T-helper 2 cell treated with Interferon-gamma antibody and Interleukin-4, amounts not matched to agents 5 μg/mL and 100 μg/mL, for 36 hours (primary cell): ENCODE data around the gene TOPAZ1.
"Not testable (repeated sequence)": the region's sequence is repeated elsewhere in the genome, so short reads cannot be mapped to it uniquely, and the experiment has no call there.

Experiments used
- DNase-seq: peaks from one replicate; pipeline ENCODE4 v3.0.0; 2021; ENCODE audit warnings: low spot score
- H3K27ac Mint-ChIP-seq: one replicate; pipeline ENCODE4 v1.8.0; 2021; ENCODE audit warnings: mild to moderate bottlenecking, mixed read lengths
- H3K27me3 Mint-ChIP-seq: one replicate; pipeline ENCODE4 v1.8.0; 2021; ENCODE audit warnings: low read depth, mixed read lengths
- H3K36me3 Mint-ChIP-seq: one replicate; pipeline ENCODE4 v1.8.0; 2021; ENCODE audit warnings: low read depth, mixed read lengths
- H3K4me1 Mint-ChIP-seq: one replicate; pipeline ENCODE4 v1.8.0; 2021; ENCODE audit warnings: low read depth, mixed read lengths
- H3K4me3 Mint-ChIP-seq: one replicate; pipeline ENCODE4 v1.8.0; 2022; ENCODE audit warnings: mild to moderate bottlenecking, moderate library complexity, mixed read lengths
- H3K9me3 Mint-ChIP-seq: one replicate; pipeline ENCODE4 v1.8.0; 2021; ENCODE audit warnings: mixed read lengths

TOPAZ1 gene

DNA sequence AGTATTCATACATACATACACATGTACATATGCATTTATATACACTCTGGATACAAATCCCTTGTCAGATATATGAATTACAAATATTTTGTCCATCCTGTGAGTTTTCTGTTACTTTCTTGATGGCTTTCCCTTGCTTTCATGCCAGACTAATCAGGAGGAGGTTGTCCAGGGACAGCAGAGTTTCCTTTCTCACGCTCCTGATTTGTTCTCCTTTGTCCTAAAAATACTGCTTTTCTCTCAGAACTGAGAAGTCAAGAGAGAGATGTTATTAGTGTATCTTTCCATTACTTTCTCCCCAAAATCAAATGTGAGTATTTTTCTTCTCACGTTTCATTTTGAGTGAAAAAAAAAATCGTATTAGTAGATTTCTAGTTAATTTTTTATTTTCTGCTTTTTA is 84.8 kb downstream of the TOPAZ1 start:
- no peaks in the 10 kb centered on the region for H3K36me3 Mint-ChIP-seq
- H3K4me3 Mint-ChIP-seq, result no peak overlapping the region
- H3K27me3 Mint-ChIP-seq, result peaks cover 22% of the 10 kb centered on the region
- no peak for DNase-seq
- H3K9me3 Mint-ChIP-seq, result peaks cover 4% of the 10 kb centered on the region
- no peaks in the 10 kb centered on the region for H3K4me1 Mint-ChIP-seq
- H3K27ac Mint-ChIP-seq, result no peak overlapping the region

DNA sequence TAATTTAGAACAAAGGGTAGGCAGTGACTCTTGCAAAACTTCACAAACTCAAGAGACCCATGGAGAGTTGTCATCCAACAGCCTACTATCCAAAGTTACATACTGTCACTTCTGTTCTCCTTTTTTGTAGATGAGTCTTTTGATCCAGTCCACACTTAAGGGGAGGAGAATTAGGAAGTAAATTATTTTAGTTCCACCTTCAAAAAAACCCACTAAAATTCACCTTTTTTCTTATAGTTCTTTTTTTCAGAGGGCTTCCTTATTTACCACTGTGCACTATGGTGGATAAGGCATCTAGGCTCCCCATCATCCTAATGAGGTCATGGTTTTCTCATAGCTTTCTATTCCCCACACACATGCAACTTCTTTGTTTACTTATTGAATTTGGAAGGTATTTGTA is 88.3 kb downstream of the TOPAZ1 start:
- Mint-ChIP-seq H3K4me3 (no peak overlapping the region), H3K9me3 (peaks cover 4% of the 10 kb centered on the region), H3K27ac (no peak overlapping the region), H3K36me3 (no peaks in the 10 kb centered on the region), H3K27me3 (peaks cover 30% of the 10 kb centered on the region), H3K4me1 (no peaks in the 10 kb centered on the region)
- no peak for DNase-seq

DNA sequence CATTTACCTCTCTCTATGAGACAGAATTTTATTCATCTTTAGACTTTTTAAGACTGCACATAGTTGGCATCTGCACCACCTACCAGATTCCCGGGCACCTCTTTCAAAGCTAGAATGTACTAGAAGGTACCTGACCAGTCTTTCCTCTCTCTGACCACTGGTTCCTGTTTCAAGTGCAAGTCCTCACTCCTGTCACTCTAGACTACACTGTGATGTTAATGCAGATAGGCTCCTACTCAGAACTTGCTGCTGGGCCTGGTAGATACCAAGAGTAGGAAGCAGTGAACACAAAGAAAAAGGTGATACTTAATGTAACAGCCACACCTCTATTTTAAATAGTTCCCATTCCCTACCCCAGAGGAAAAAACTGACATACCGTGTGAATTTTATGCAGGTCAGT is 88.8 kb downstream of the TOPAZ1 start:
- no peaks in the 10 kb centered on the region for H3K36me3 Mint-ChIP-seq
- H3K4me1 Mint-ChIP-seq, result no peaks in the 10 kb centered on the region
- no peak overlapping the region for H3K27ac Mint-ChIP-seq
- no peak for DNase-seq
- H3K4me3 Mint-ChIP-seq, result no peak overlapping the region
- H3K9me3 Mint-ChIP-seq, result peaks cover 4% of the 10 kb centered on the region
- H3K27me3 Mint-ChIP-seq, result peaks cover 29% of the 10 kb centered on the region

DNA sequence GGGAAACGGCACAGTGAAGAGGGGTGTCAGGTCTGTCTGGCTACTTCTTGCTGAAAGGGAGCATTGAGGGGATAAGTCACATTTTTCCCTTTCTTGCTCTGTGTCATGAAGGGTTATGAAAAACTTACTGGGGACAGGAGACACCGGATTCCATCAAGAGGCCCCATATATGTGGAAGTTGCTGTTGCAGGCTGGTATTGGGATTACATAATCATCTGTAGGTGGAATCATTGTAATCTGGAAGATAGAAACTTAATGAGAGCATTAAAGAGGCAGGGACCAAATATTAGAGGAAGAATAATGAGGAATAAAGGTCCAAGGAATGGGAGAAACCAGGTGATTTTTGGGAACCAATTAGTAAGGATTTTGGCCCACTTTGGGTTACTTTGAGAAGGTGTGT is 92.6 kb downstream of the TOPAZ1 start:
- H3K36me3 Mint-ChIP-seq, result peaks cover 4% of the 10 kb centered on the region
- no peak overlapping the region for H3K27ac Mint-ChIP-seq
- peaks cover 9% of the 10 kb centered on the region for H3K4me1 Mint-ChIP-seq
- no peak for DNase-seq
- no peak overlapping the region for H3K4me3 Mint-ChIP-seq
- H3K9me3 Mint-ChIP-seq, result no peaks in the 10 kb centered on the region
- peaks cover 21% of the 10 kb centered on the region for H3K27me3 Mint-ChIP-seq

DNA sequence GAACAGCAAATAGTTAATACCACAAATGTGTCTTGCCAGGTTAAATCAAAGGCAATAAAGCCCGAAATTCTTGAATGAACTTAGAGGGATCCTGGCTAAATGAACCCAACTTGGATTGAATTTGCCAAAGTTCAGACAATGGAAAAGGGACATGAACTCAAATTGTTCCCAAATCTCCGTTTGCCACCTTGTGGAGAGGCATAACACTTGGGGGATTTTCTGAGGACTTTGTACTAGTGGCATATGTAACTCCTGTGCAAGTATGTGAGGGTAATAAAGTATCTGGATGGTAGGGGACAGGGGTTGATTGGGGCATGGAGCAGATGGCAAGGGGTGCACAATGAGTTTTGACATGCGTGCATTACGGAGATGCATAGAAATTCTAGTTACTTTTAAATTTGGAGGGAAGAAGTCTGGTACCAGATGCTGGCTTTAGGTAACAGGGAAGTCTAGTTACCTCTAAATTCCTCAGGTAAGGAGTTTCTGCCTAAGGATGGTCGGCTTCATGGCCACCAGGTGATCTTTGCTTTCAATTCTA is 95.6 kb downstream of the TOPAZ1 start:
- no peak for DNase-seq

DNA sequence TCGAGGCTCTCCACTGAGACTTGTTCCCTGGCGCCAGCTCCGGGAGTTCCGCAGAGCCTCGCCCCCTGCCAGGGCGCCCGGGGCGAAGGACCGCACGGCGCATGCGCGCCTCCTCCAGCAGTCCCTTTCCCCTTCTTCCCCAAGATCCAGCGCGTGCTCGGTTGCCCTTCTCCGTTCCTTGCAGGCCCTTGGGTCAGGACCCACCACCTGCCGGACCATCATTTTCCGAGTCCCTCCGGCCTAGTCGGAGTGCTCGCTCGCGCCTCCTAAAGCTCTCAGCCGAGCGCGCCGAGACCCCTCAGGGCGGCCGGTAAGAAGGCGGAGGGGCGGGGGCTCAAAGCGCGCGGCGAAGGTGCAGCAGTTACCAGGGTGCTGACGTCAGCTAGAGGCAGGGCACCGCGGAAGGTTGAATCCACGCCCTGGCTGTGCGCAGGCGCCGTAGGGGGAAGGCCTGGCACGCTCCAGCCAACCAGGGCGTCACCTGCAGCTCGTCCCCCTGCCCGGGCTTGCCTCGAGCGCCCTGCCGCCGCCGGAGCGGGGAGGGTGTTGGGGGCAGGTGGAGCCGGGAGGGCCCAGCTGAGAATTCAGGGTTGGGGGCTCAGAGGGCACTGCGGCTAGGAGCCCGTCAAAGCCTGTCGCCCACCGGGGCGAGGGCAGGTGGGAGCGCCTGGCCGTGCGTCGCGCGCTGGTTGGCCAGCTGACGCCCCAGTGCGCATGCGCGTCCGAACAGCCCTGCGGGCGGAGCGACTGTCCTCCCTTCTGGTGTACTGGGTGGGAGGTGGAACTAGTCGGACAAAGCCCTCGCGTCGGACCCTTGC is 96.5 kb downstream of the TOPAZ1 start, which contains the start of gene TCAIM:
Gene TCAIM (plus strand): TSS at position 757 of the 818 bp plus-strand sequence. CDS start 16,017 bp downstream, outside the sequence.
- H3K27me3 Mint-ChIP-seq, result peaks cover 13% of the 10 kb centered on the region
- H3K9me3 Mint-ChIP-seq, result no peaks in the 10 kb centered on the region
- DNase-seq, result peak; percentile 99
- peaks cover 11% of the 10 kb centered on the region for H3K36me3 Mint-ChIP-seq
- peak within 1 kb of the TSS; percentile 98 for H3K4me3 Mint-ChIP-seq
- H3K4me1 Mint-ChIP-seq, result peaks cover 20% of the 10 kb centered on the region
- peak within 1 kb of the TSS; percentile 98 for H3K27ac Mint-ChIP-seq

More for the DNA sequence above, 95.6 kb downstream of the TOPAZ1 start:
- Mint-ChIP-seq H3K27me3 (peaks cover 14% of the 10 kb centered on the region), H3K4me1 (peaks cover 20% of the 10 kb centered on the region), H3K36me3 (peaks cover 11% of the 10 kb centered on the region), H3K4me3 (peak overlapping the region; percentile 98), H3K27ac (peak overlapping the region; percentile 98), H3K9me3 (no peaks in the 10 kb centered on the region)

DNA sequence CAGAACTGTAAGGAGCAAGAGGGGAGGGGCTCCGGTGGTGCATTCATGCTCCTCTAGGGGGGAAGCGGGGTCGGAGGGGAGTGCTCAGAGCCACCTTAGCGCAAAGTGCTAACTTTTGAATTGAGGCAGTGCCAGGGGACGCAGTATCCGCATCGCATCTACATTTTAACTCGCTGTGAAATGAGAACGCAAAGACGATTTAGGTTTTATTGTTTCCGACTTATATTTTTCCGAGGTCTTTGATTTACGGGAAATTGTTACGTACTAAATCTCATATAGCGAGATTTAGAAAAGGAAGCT is 97.1 kb downstream of the TOPAZ1 start:
- Mint-ChIP-seq H3K4me3 (peak overlapping the region; percentile 98), H3K4me1 (peaks cover 20% of the 10 kb centered on the region), H3K9me3 (no peaks in the 10 kb centered on the region), H3K27ac (peak overlapping the region; percentile 98), H3K36me3 (peaks cover 11% of the 10 kb centered on the region), H3K27me3 (peaks cover 7% of the 10 kb centered on the region)
- no peak for DNase-seq

DNA sequence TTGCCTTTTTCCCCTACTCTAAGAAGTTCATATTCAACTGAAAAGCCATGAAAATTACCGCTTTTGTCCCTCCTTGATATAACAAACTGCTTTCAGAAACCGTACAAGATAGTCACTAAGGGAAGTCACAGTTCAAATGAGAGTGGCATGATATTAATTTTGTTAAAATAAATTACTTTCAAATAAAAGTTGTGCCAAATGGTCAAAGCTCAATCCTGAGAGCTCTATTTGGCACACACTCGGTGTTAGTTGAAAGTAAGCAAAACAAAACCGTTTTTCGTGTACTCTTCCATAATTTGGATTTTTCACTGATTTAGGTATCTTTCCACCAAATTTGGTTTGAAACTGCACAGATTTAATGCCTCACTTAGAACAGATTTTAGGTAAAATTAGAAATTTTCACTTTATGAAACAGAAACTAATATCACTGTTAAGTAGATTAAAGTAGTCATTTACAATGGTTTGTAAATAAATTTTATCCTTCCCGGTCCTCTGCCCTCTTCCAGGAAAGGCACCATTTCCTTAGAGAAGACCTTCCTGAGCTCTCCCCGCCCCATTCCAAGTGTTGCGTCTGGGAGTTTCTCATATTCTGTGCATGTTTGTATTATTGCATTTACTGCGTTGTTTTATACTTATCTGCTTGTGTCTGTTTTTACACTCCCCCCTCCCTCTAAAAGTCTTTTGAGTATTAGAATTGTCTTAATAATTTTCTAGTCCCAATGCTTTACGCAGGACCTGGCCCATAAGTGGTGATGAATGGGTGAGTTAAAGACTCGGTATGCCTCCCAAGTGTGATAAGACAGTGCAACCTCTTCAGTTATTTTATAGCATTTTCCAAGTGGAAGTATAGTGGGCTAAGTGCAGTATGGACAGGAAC is 97.7 kb downstream of the TOPAZ1 start:
- Mint-ChIP-seq H3K27me3 (peaks cover 5% of the 10 kb centered on the region), H3K36me3 (peaks cover 11% of the 10 kb centered on the region), H3K4me3 (peak overlapping the region; percentile 98), H3K27ac (peak overlapping the region; percentile 98), H3K4me1 (peaks cover 20% of the 10 kb centered on the region), H3K9me3 (no peaks in the 10 kb centered on the region)
- DNase-seq, result no peak

DNA sequence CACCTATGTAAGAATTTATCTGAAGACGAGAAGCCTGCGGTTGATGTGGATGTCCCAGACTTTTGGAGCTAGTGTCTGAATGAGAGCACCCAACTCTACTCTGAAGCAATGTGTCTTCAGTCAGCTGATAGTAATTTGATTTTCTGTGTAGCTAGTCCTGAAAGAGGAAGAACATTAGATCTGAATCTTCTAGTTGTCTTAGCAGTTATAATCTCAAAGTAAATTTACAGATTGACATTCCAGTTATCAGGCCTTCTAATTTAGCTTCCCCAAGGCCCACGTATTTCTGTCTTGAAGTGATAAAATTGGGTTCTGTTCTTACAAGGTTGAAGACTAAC is 98.3 kb downstream of the TOPAZ1 start:
- Mint-ChIP-seq H3K9me3 (no peaks in the 10 kb centered on the region), H3K27ac (peak overlapping the region; percentile 74)

DNA sequence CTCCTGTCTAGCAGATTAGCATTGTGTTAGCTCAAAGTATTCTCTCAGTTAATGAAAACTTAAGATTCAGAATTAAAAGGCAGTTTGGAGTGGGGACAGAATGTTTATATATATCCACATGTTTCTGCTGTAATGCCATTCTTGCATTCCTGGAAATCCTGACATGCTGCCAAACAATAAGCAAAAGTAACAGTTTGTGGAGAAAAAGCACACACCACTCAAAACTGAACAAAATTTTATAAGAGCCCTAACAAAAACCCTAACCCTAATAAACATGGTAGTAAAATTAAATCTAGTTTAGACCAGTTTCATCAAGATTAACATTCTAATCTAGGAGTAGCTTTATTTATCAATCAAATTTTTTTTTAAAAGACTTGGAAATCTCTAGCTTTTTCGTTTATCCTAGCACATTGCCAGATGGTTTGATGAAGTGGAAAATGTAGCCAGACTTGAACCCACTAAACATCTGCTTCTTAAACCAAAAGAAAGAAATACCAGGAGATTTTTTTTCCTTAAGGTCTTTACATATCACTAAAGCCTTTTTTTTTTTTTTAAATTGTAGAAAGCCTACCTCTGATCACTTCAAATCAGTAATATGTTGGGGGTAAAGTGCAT is 100.6 kb downstream of the TOPAZ1 start:
- Mint-ChIP-seq H3K36me3 (peaks cover 11% of the 10 kb centered on the region), H3K4me3 (no peak overlapping the region), H3K27ac (no peak overlapping the region), H3K4me1 (peaks cover 19% of the 10 kb centered on the region), H3K27me3 (no peaks in the 10 kb centered on the region), H3K9me3 (no peaks in the 10 kb centered on the region)
- DNase-seq, result no peak

More for the DNA sequence above, 98.3 kb downstream of the TOPAZ1 start:
- H3K27me3 Mint-ChIP-seq, result no peaks in the 10 kb centered on the region
- DNase-seq, result no peak
- H3K36me3 Mint-ChIP-seq, result peaks cover 11% of the 10 kb centered on the region
- H3K4me1 Mint-ChIP-seq, result peaks cover 20% of the 10 kb centered on the region
- peak overlapping the region; percentile 98 for H3K4me3 Mint-ChIP-seq

DNA sequence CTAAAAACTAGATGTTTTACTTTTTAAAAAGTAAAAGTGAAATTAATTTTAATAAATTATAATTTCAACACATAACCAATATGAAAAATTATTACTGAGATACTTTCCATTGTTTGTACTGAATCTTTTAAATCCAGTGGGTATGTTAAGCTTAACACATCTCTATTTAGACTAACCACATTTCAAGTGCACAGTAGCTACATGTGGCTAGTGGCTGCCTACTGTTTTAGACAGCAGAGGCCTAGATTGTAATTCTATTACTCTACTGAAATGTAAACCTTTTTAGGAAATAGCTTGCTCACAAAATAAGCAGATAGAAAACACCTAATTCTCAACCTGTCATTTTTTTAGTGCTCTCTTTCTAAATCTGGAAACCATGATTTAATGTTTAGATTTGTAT is 101.7 kb downstream of the TOPAZ1 start:
- Mint-ChIP-seq H3K36me3 (peaks cover 10% of the 10 kb centered on the region), H3K4me3 (no peak overlapping the region)

DNA sequence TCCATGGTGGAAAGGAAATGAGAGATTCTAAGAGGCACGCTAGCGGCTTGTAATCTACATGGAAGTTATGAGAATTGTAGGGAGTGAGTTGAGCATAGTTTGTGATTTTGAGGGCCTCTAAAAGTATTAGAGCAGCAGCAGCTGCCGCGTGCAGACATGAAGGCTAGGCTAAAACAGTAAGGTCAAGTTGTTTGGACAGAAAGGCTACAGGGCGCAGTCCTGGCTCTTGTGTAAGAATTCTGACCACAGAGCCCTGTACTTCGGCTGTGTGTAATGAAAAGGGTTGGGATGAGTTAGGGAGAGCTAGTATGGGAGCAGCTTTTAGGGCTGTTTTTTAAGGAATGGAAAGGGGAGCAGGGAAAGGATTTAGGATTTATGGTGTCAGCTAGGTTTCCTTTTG is 104.9 kb downstream of the TOPAZ1 start:
- not testable (repeated sequence) for H3K4me1 Mint-ChIP-seq, DNase-seq, H3K4me3 Mint-ChIP-seq, H3K9me3 Mint-ChIP-seq, H3K27ac Mint-ChIP-seq, H3K27me3 Mint-ChIP-seq, H3K36me3 Mint-ChIP-seq

More for the DNA sequence above, 101.7 kb downstream of the TOPAZ1 start:
- Mint-ChIP-seq H3K4me1 (peaks cover 14% of the 10 kb centered on the region), H3K27ac (no peak overlapping the region), H3K9me3 (no peaks in the 10 kb centered on the region), H3K27me3 (no peaks in the 10 kb centered on the region)
- no peak for DNase-seq

DNA sequence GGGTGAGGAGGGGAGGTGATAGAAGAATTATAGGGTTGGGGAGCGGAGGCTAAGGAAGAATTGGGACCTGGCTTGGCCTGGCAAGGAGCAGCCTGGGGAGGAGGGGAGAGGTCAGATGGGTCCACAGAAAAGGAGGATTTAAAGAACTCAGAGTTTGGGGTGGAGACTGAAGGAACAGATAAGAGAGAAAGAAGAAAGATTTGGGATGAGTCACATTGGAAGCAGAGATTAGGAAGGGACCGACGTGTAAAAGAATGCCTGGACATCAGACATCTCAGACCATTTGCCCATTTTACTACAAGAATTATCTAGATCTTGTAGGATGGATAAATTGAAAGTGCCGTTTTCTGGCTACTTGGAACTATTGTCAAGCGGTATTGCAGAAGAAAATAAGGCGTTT is 107.3 kb downstream of the TOPAZ1 start:
- H3K36me3 Mint-ChIP-seq, result peaks cover 11% of the 10 kb centered on the region
- H3K4me3 Mint-ChIP-seq, result no peak overlapping the region
- H3K27me3 Mint-ChIP-seq, result no peaks in the 10 kb centered on the region
- H3K9me3 Mint-ChIP-seq, result no peaks in the 10 kb centered on the region
- peaks cover 2% of the 10 kb centered on the region for H3K4me1 Mint-ChIP-seq
- no peak overlapping the region for H3K27ac Mint-ChIP-seq
- DNase-seq, result no peak
